Osteocyte (in vitro differentiated cells): Measurements from ENCODE around the gene PTPRN2. TPM values are rescaled to one million over a fixed set of nuclear protein-coding genes. Genes with fewer than 3 reads are reported as not detected.

Experiments used
- DNase-seq: peaks from one replicate; pipeline ENCODE4 v3.0.0; 2021; ENCODE audit warnings: mixed read lengths; ENCODE audit not compliant: unreplicated experiment; ENCODE audit errors: extremely low spot score
- H3K27ac Mint-ChIP-seq: one replicate; pipeline ENCODE4 v1.8.0; 2021; ENCODE audit warnings: mild to moderate bottlenecking, mixed read lengths; ENCODE audit not compliant: unreplicated experiment
- H3K27me3 Mint-ChIP-seq: one replicate; pipeline ENCODE4 v1.8.0; 2021; ENCODE audit warnings: mixed read lengths; ENCODE audit not compliant: unreplicated experiment
- H3K36me3 Mint-ChIP-seq: one replicate; pipeline ENCODE4 v1.8.0; 2021; ENCODE audit warnings: mixed read lengths; ENCODE audit not compliant: unreplicated experiment
- H3K4me1 Mint-ChIP-seq: one replicate; pipeline ENCODE4 v1.8.0; 2021; ENCODE audit warnings: mixed read lengths; ENCODE audit not compliant: unreplicated experiment
- H3K4me3 Mint-ChIP-seq: one replicate; pipeline ENCODE4 v1.8.0; 2021; ENCODE audit warnings: mild to moderate bottlenecking, moderate library complexity, mixed read lengths; ENCODE audit not compliant: unreplicated experiment
- H3K9me3 Mint-ChIP-seq: one replicate; pipeline ENCODE4 v1.8.0; 2021; ENCODE audit warnings: mixed read lengths; ENCODE audit not compliant: unreplicated experiment
- total RNA-seq: library from RNA; stranded (reverse); gene quantifications from 2 replicates; pipeline ENCODE4 v1.2.1, GENCODE V29; 2021
- TF ChIP-seq, protein P1 (sequence below): fragments of 200-600 bp; sonication (generic); IDR thresholded peaks from 2 replicates; pipeline ENCODE4 v1.5.0; 2021; ENCODE audit warnings: antibody characterized with exemption, mild to moderate bottlenecking, moderate library complexity

PTPRN2 gene
- total RNA-seq, 1 donor from 2014 or later, result 0.59 TPM

DNA sequence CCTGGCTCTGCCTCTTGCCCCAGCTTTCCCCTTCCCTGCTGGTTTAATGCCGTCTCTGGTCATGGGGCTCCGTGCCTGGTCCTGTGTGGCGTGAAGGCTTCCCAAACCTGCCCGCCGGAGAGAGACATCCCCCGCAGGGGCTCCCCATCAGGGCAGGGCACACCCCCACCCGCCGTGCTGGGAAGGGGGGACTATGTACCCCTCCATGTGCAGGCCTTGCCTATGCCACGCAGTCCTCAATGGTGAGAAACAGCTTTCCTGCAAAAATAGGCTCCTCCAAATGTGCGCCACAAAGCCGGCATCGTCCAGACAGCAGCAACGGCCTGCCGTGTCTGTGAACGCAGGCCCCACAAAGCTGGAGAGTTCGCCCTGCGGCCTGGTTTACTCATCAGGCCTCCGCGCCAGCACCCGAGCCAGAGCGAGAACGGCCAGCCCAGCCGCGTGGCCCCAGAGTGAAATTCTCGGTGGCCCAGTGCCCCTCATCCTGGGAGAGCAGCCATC lies 937.4 kb downstream of the PTPRN2 start:
- peaks cover 2% of the 10 kb centered on the region for H3K9me3 Mint-ChIP-seq
- no peak overlapping the region for H3K4me3 Mint-ChIP-seq
- H3K27me3 Mint-ChIP-seq, result no peaks in the 10 kb centered on the region
- H3K4me1 Mint-ChIP-seq, result no peaks in the 10 kb centered on the region
- H3K36me3 Mint-ChIP-seq, result no peaks in the 10 kb centered on the region
- TF ChIP-seq, protein P1, sequence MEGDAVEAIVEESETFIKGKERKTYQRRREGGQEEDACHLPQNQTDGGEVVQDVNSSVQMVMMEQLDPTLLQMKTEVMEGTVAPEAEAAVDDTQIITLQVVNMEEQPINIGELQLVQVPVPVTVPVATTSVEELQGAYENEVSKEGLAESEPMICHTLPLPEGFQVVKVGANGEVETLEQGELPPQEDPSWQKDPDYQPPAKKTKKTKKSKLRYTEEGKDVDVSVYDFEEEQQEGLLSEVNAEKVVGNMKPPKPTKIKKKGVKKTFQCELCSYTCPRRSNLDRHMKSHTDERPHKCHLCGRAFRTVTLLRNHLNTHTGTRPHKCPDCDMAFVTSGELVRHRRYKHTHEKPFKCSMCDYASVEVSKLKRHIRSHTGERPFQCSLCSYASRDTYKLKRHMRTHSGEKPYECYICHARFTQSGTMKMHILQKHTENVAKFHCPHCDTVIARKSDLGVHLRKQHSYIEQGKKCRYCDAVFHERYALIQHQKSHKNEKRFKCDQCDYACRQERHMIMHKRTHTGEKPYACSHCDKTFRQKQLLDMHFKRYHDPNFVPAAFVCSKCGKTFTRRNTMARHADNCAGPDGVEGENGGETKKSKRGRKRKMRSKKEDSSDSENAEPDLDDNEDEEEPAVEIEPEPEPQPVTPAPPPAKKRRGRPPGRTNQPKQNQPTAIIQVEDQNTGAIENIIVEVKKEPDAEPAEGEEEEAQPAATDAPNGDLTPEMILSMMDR, result no peak
- DNase-seq, result no peak
- no peak overlapping the region for H3K27ac Mint-ChIP-seq

DNA sequence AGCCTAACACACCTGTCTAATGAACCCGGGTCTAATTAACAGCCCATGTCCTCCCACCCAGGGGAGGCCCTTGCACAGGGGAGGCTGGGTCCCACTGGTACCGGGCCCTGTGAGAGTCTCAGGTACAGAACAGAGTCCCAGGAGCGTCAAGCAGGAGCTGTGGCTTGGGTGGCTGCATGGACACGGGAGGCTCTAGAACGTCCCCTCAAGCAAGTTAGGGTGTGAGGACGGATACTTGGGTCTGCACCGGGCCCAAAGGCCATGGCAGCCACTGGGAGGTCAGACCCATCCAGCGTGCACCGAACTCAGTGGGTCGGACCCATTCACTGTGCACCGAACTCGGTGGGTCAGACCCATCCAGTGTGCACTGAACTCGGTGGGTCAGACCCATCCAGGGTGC lies 941.1 kb downstream of the PTPRN2 start:
- no peaks in the 10 kb centered on the region for H3K4me1 Mint-ChIP-seq
- no peaks in the 10 kb centered on the region for H3K27me3 Mint-ChIP-seq
- no peaks in the 10 kb centered on the region for H3K36me3 Mint-ChIP-seq
- no peak overlapping the region for H3K27ac Mint-ChIP-seq
- peaks cover 13% of the 10 kb centered on the region for H3K9me3 Mint-ChIP-seq
- H3K4me3 Mint-ChIP-seq, result no peak overlapping the region
- TF ChIP-seq, protein P1, result no peak
- no peak for DNase-seq

DNA sequence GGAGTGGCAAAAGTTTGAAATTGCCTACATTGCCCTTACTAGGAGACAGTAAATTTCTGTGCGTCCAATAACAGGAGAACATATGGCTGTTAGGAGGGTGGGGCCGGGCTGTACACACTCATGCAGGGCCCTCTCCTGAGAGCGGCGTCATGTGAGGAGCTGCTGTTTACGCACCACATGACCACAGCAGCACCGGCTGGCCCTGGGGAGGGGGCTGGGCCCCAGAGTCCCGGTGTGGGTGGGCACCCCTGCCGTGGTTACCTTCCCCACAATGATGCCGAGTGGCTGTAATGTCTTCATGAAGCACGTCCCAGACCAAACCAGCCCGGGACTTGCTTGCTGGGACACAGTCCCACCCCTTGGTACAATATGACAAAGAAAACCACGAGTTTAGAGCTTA lies 942.1 kb downstream of the PTPRN2 start:
- TF ChIP-seq, protein P1, result no peak
- Mint-ChIP-seq H3K9me3 (peaks cover 20% of the 10 kb centered on the region), H3K27me3 (no peaks in the 10 kb centered on the region), H3K36me3 (no peaks in the 10 kb centered on the region), H3K4me3 (no peak overlapping the region), H3K4me1 (no peaks in the 10 kb centered on the region), H3K27ac (no peak overlapping the region)
- no peak for DNase-seq

DNA sequence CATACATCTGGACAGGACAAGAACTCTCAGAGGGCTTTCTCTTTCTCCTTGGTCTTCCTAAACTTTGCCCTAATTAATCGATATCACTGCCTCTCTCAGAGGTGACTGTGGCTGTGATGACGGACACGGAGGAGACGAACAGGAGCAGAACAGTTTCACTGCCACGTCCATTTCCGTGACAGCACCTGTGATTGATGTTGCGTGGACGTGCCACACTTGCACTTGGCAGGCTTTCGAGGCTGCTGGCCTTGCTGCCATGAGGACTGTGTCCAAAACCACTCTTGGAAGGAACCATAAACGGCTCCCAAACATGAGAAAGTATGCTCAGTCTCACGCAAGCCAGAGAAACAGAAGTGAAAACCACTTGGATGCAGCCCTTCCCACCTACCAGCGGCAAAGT lies 942.7 kb downstream of the PTPRN2 start:
- peaks cover 26% of the 10 kb centered on the region for H3K9me3 Mint-ChIP-seq
- peaks cover 2% of the 10 kb centered on the region for H3K36me3 Mint-ChIP-seq
- no peak for DNase-seq
- no peaks in the 10 kb centered on the region for H3K27me3 Mint-ChIP-seq
- H3K27ac Mint-ChIP-seq, result no peak overlapping the region
- H3K4me1 Mint-ChIP-seq, result no peaks in the 10 kb centered on the region
- H3K4me3 Mint-ChIP-seq, result no peak overlapping the region
- TF ChIP-seq, protein P1, result no peak

DNA sequence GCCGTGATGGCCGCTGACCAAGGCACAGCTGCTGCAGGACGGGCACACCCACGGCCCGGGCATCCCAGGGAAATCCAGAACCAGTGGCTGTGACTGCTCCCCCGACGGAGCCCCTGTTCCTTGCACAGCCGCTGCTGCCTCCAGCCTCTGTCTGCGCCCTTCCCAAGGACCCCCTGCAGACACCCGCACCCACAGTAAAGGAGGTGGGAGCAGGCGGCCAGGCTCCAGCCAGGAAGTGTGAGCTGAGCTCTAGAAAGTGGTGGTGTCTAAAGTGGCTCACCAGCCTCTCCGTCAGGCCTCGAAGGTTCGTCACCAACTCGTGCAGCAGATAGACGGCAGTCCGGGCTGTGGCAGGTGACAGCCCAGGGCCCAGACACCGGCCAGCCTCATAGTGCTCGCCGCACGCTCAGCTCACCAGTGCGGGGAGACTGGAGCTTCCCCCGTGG lies 944.1 kb downstream of the PTPRN2 start:
- Mint-ChIP-seq H3K9me3 (peaks cover 34% of the 10 kb centered on the region), H3K27me3 (no peaks in the 10 kb centered on the region), H3K27ac (no peak overlapping the region), H3K36me3 (peaks cover 2% of the 10 kb centered on the region), H3K4me1 (no peaks in the 10 kb centered on the region), H3K4me3 (no peak overlapping the region)
- TF ChIP-seq, protein P1, result no peak
- no peak for DNase-seq
